Fibroblast of pulmonary artery (primary cell): ENCODE data around the gene TMEM108.
"Not testable (repeated sequence)": the region's sequence is repeated elsewhere in the genome, so short reads cannot be mapped to it uniquely, and the experiment has no call there.

ENCODE experiments used
- DNase-seq: peaks from one replicate; pipeline ENCODE4 v3.0.0-alpha.2; 2010; ENCODE audit warnings: low read depth
- H3K4me3 ChIP-seq: replicated peaks from 2 replicates; pipeline ENCODE4 v1.5.1; 2011; ENCODE audit warnings: low read depth, mild to moderate bottlenecking, control low read depth, low read length, moderate library complexity
- TF ChIP-seq, protein P1 (sequence below): IDR thresholded peaks from 2 replicates; pipeline ENCODE4 v1.5.1; 2011; ENCODE audit warnings: mild to moderate bottlenecking, control low read depth, low read length, inconsistent platforms; ENCODE audit errors: missing control alignments

The TMEM108 gene

DNA sequence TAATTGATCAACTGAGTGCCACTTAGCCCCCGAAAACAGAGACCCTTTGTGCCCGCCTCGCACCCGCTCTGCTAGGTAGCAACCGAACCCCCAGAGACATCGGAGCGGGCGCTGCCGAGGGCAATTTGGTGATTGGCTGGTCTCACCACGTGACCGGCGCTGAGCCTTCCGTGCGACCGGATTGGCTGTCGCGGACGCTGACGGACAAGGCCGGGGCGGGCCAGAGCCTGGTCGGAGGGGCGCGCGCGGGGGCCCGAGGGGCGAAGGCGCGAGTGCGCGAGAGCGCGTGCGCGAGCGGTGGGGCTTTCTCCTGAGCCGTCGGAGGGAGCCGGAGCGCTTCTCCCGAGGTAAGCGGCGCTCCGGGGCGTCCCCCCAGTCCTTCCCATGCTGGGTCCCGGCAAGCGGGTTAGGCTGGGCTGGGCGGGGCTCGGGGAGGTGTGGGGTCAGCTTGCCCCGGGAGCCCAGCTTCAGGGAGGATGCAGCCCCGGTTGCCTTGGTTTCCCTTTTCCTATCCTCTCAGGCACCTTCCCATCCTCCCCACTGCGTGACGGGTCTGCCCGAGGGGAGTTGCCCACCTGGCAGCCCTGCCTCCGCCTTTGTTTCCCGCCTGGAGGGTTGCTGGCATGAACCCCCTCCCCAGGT is at the start of gene TMEM108:
TMEM108 (plus strand) TSS at position 303 of the 642 bp plus-strand sequence.
- DNase-seq: peak; percentile 56
- TF ChIP-seq, protein P1, sequence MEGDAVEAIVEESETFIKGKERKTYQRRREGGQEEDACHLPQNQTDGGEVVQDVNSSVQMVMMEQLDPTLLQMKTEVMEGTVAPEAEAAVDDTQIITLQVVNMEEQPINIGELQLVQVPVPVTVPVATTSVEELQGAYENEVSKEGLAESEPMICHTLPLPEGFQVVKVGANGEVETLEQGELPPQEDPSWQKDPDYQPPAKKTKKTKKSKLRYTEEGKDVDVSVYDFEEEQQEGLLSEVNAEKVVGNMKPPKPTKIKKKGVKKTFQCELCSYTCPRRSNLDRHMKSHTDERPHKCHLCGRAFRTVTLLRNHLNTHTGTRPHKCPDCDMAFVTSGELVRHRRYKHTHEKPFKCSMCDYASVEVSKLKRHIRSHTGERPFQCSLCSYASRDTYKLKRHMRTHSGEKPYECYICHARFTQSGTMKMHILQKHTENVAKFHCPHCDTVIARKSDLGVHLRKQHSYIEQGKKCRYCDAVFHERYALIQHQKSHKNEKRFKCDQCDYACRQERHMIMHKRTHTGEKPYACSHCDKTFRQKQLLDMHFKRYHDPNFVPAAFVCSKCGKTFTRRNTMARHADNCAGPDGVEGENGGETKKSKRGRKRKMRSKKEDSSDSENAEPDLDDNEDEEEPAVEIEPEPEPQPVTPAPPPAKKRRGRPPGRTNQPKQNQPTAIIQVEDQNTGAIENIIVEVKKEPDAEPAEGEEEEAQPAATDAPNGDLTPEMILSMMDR: no peak
- peak within 1 kb of the TSS; percentile 56 for H3K4me3 ChIP-seq

DNA sequence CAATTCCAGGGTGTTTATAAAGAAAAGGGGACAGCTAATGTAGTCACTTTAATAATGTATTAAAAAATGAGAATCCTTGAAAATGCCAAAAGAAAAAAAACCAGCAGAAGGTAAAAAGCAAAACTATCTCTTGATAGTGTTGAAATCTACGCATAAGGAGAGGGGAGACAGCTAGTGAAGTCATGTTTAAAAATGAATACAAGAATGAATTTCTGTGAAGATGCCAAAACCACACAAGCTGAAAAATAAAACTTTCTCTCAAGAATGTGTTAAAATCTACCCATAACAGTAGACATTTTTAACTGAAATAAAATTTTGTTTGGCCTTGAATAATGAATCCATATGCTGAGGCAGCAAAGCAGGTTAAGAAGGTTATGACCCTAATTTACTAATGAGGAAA is 42.2 kb upstream of the TMEM108 start:
- no peak overlapping the region for H3K4me3 ChIP-seq
- no peak for DNase-seq
- TF ChIP-seq, protein P1: no peak

DNA sequence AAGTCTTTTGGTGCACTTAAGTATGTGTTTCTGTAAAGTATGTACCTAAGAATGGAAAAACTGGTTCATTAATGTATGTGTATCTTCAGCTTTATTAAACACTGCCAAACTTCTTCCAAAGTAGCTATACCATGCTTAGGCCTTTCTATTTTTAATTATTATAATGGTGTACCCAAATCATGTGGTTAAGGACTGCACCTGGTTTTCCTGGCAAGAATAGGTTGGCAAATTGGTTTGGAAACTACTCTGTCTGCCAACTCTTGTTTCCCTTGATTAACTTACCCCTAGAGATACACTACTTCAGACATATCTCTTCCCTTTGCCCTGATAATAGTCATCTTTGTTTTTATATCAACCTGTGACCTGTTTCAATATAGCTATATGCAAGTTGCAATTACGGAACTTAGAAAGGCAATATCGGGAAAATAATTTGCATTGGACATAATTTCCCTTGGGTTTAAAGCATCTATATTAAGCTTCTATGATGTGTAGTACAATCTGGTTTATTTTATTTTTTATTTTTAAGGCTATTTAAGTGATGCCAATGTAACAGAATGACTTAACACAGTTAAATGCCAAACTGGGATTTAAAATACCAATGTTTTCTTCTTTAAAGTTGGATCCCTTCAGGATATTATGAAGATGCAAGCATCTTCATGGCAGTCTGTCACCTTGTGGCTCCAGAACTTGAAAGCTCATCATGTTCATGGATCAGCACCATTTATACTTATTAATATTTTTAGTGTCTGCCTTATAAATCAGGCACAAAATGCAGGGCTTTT is 40.6 kb upstream of the TMEM108 start:
- no peak for DNase-seq
- no peak overlapping the region for H3K4me3 ChIP-seq
- TF ChIP-seq, protein P1: no peak

DNA sequence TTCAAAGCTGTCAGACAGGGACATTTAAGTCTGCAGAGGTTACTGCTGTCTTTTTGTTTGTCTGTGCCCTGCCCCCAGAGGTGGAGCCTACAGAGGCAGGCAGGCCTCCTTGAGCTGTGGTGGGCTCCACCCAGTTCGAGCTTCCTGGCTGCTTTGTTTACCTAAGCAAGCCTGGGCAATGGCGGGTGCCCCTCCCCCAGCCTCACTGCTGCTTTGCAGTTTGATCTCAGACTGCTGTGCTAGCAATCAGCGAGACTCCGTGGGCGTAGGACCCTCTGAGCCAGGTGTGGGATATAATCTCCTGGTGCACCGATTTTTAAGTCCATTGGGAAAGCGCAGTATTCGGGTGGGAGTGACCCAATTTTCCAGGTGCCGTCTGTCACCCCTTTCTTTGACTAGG is 33.2 kb upstream of the TMEM108 start:
- not testable (repeated sequence) for DNase-seq, H3K4me3 ChIP-seq

DNA sequence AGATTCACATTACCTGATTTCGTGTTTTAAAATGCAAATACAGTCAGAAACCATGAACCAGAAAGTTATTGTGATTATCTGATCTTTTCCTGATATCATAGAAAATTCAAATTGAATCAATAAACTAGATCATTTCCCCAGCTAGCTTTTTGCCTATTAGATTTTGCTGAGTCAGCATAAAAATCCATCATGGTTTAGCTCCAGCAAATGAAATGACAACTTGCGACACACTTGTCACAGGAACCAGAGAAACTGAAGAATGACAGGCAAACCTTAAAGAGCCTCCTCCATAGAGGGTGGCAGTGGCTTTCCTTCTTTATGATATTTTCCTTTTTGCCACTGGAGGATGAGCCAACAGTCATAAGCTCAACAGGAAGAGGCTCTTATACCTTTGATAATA is 30.6 kb upstream of the TMEM108 start:
- no peak for DNase-seq
- TF ChIP-seq, protein P1: no peak
- H3K4me3 ChIP-seq: no peak overlapping the region

DNA sequence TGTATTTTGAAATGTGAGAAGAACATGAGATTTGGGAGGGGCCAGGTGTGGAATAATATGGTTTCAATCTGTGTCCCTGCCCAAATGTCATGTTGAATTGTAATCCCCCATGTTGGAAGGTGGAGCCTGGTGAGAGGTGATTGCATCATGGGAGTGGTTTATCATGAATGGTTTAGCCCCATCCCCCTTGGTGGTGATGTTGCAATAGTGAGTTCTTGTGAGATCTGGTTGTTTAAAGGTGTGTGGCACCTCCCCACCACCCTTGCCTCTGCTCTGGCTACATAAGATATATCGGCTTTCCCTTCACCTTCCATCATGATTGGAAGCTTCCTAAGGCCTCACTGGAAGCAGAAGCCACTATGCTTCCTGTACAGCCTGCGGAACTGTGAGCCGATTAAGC is 23.9 kb upstream of the TMEM108 start:
- TF ChIP-seq, protein P1: no peak
- no peak for DNase-seq
- H3K4me3 ChIP-seq: no peak overlapping the region

DNA sequence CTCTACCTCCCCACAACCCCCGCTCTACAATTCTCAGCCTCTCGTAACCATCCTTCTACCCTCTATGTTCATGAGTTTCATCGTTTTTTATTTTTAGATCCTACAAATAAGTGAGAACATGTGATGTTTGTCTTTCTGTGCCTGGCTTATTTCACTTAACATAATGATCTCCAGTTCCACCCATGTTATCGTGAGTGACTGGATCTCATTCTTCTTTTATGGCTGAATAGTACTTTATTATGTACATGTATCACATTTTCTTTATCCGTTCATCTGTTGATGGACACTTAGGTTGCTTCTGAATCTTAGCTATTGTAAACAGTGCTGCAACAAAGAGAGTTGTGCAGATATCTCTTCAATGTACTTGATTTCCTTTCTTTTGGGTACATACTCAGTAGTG is 22.6 kb upstream of the TMEM108 start:
- not testable (repeated sequence) for H3K4me3 ChIP-seq, DNase-seq

DNA sequence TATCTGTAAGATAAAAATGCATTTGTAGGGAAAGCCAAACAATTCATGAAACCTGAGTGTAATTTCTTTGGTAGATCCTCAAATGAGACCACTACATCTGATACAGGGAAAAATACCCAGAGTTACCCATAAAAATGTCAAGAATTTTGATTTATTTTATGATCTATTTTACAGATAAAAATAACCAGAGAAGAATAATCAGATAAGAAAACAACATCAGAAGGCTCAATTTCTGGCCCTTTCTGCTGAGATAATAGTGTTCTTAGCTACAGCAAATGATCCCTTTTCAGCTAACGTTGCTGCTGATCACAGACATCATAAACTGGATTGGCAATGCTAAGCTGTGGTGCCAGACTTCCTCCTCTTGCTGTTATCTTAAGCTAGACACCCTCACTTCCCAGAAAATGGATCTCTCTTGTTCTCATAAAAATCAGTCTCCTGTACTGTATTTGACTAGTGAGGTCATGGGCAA is 21.3 kb upstream of the TMEM108 start:
- no peak overlapping the region for H3K4me3 ChIP-seq
- TF ChIP-seq, protein P1: no peak
- DNase-seq: no peak
